Activated T-cell treated with anti-CD3 and anti-CD28 coated beads for 4 hours (primary cell): Measurements from ENCODE around the gene TNIK.
"Not testable (repeated sequence)": the region's sequence is repeated elsewhere in the genome, so short reads cannot be mapped to it uniquely, and the experiment has no call there.

ENCODE experiments used
- DNase-seq: peaks from one replicate; pipeline ENCODE4 v3.0.0-alpha.2; 2020

TNIK gene

DNA sequence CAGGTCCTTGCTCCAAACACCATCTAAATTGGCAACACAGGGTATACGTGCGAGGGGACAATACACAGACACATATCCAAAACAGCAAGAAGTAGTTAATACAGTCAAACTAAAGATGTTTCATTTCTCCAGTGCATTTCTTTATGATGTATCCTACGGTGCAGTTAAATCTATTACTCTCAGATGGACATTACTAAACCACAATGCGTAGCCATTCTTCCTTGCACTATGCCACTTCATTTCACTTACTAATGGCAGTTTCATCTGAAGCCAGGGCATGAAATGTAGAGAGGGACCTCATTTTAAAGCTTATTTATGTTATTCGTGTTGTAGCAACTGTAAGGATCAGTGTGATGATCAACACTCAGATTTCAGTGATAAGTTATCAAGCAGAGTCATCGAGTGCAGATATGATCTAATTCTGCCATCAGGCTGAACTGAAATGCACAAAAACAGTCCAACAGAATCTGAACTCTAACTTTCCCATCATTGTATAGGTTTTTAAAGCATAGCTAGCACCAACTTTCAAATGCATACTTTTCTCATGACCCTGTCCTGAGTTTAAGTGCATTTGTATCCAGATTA, 14.5 kb downstream of the TNIK start:
- DNase-seq: no peak

DNA sequence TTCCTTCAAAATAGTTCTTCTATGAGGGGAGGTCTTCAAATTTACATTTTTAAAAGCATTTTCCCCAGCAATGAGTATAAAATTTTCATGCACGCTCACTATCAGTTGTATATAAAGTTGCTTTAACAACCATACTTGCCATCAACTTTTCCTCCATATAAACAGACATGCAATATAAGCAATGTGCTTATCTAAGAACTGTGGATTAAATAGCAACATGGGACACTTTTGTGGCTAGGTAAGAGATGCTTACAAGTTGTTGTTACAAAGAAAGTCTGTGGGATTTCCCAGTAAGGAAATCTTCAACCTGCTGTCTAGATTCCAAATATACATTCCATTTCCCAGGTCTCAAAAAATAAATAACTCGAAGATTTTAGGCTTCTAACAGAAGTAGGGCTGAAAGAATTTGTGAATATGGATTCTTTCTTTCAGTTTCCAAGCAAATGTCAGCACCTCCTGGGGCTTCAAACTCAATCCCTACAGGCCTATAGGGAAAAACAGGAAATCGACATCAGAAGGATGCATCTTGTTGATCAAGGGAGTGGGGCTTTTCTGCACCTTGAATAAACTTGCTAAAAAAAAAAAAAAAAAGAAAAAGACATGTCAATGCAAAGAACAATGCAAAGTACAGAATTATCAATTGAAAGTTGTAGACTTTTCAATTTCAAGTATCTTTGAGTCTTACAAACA, 16.1 kb downstream of the TNIK start:
- no peak for DNase-seq

DNA sequence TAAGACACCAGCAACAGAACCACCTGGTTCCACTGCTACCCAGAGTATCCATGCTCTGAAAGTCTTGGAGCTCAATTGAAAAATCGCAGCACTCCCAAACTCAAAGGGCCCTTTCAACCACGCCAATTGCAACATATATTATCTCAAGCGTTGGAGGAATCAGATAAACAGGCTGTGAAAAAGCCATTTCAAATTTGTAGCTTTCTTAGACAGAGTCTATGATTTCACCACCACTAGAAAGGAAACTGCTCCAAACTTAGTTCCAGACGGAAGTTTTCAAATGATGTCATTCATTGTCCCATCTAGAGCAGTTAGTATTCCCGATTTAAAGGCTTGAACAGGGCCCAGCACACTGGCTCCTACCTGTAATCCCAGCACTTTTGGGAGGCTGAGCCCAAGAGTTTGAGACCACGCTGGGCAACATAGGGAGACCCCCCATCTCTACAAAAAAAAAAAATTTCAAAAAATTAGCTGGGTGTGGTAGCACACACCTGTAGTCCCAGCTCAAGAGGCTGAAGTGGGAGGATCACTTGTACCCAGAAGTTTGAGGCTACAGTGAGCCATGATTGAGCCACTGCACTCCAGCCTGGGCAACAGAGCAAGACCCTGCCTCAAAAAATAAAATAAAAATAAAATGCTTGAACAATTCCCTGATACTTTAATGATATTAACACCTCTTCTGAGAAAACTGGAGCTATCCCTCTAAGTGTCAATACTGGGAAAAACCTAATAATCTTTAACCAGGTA, 16.8 kb downstream of the TNIK start:
- DNase-seq: no peak

DNA sequence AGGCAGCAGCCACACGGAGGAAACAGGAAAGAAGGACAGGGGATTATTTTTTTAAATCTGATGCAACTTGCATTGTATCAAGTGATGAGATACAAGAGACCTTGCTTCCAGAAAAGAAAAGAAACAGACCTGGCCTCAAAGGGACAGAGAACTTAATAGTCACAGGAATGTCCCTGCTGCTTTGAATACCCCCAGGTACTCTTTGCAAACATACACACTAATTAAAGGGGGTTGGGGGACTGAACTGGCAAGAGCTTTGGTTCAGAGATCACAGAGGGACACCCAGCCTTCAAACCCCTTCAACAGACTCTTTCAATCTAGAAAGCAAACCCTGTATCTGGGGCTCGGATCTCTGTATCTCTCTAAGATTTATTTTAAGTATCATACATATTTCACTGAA, 18.0 kb downstream of the TNIK start:
- no peak for DNase-seq

DNA sequence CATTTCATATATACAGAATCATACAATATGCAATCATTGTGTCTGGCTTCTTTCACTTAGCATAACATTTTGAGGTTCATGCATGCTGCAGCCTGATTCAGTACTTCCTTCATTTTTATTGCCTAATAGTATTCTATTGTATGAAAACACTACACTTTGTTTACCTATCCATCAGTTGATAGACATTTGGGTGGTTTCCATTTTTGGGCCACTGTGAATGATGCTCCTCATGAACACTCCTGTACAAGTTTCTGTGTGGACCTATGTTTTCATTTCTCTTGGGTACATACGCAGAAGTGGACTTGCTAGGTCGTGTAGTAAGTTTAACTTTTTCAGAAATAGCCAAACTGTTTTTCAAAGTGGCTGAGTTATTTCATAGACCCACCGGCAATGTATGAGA, 18.8 kb downstream of the TNIK start:
- DNase-seq: no peak

DNA sequence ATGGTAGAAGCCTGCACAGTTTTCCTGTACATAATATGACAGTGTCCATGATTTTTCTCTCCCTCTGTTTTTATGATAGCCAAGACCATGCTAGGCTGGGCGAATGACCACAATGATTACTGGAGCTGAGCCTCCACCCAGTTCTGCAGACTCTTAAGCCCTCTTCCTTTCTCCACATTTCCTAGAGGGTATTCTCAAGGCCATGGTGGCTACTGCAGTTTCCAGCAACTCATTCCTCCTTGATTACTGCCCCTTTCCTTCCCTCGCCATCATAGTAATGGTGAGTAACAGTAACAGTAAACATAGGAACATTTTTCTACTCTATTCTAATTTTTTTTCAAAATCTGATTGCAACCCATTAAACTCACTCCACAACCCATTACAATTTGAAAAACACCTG, 20.2 kb downstream of the TNIK start:
- DNase-seq: no peak

DNA sequence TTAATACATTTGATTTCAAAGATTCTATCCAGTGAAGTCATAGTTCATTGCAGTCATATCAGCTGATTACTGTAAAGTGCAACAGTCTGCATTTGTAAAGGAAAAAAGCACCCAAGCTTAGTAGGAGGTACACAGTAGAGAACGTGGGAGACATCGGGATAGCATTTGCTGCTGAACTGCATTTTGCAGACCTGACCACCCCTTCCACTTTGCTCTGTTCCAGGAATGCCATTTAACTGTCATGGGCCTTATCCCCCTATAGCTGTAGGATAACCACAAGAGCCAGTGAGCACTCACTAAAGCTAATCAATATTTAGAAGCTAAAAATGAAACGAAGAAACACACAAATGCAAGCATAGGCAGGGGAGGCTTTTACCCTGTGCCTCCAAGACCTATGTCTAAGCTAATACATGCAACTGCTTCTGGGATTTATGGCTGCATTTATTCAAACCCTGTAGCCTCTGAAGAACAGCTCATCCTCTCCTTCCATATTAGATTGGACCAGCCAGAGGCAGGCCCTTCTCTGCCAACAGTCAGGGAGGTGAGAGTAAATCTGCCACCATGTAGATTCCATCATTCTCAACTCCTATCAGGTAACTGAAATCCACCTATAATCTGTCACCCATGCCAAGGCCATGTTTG, 23.0 kb downstream of the TNIK start:
- no peak for DNase-seq

DNA sequence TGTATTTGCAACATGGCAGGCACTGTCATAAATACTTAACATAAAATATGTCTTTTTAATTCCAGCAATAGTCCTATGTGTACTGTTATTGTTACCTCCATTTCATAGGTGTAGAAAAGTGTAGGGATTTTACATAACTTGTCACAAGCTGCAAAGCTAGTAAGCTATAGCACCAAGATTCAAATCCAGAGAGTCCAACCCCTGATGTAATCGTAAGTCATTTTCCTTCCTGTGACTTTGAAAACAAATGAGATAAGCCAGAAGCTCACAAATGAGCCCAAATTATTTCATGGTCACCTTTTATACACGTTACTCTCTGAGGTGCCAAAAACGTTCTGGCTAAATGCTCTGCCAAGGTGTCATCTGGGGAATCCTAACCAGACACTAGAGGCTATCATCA, 23.8 kb downstream of the TNIK start:
- no peak for DNase-seq

DNA sequence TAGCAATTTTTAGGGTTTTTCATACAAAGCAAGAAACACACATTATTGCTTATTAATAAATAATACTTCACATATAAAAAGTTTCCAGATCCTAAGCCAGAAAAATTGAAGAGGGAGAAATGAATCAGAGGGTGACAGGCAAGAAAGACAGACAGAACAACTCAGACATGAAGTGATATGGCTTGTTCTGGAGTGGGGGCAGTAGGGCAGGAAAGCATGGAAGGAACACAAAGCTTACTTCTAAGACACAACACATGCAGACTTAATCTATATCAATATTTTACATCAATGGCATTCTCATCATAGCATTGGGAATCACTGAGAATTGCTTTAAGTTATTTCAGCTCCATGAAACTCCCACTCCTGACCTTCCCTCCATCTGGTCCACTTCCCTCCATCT, 24.4 kb downstream of the TNIK start:
- no peak for DNase-seq

DNA sequence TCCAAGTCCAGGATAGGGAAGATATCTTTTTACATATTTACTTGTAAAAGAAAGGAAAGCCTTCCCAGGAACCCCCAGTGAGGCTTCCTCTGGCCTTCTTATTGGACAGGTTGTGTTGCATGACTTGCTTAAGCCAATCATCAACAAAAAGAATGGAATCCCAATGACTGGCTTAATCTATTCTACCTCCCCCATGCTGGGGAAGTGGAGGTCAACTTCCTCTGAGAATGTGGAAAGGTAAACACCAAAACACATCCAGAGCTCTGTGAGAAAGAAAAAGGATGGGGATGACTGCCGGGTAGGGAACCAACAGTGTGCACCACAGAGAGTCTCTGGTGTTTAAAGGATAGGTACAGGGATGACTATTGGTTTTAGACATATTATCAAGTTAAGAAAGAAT, 25.1 kb downstream of the TNIK start:
- DNase-seq: no peak

DNA sequence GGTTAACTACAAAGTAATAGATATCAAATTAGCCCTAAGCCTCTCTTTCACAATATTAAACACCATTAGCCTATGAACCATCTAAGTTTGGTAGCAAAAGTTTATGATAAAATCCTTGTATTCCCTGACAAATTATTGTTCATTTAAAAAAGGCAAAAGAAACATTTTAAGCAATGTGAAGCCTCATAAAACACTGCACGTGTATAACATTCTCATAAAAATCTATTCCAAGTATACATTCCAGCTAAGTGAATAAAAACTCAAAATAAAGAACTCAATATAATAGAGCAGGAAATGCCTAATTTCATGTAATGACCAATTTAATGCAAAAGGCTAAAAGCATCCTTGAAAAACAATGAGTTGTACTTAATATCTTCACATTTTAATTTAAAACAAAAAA, 27.7 kb downstream of the TNIK start:
- no peak for DNase-seq

DNA sequence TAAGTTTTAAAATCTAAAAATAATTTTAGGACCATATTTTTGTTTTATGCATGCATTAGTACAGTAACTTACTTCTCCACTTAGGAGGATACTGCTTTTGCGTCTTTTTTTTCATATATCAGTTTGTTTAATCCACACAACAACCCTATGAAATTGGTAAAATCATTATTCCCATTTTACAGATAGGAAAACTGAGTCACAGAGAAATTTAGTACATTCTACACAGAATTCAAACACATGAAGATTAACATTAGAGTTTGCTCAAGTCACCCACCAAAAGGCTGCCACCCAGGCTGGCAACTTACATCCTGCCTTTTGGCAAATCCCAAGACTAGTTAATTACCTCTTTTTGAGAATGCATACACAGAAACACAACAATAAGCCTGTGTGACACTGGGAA, 28.7 kb downstream of the TNIK start:
- DNase-seq: no peak

DNA sequence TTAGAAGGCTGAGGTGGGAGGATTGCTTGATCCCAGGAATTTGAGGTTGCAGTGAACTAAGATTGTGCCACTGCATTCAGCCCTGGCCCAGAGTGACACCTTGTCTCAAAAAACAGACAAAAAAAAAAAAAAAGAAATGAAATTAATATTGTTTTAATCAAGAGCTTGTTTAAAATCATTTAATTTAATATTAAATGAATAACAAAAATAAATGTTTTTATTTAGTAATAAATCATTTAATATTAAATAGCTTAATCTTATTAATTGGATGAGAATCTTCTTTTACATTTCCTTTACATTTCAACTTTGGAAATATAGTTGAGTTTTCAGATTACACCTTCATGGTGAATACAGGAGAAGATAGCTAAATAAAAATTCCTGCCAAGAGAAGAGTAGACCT, 29.7 kb downstream of the TNIK start:
- no peak for DNase-seq

DNA sequence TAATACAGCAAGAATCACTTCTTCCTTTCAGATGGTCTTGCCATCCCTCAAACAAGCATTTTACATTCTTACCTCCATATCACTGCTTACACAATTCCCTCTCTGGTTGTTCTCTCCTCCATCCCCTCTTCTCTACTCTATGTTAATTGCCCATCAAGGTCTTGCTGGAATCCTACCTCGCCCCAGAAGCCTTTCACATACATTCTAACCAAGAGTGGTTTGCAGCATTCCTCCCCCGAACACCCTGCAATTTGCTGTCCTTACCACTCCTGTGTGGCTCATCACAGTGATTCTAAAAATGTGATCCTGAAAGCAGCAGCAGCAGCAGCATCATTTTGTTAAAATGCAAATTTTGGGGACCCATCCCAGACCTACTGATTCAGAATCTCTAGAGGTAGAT, 30.6 kb downstream of the TNIK start:
- no peak for DNase-seq

DNA sequence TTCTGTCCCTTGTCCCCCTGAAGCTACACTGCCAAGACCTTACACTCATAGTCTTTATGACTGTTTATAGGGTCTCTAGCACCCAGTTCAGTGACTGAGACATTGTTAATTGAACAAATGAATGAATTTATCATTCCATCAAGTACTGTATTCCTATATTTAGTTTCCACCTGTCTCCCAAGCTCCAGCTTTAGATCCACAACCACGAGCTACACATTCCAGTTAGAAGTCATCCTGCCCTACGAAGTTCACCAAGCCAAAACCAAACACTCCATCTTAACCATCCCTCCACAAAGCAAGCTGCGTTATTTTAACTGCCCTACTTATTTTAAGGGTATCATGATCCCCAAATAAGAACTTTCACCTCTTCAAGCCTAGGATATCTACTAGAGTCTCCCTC, 31.3 kb downstream of the TNIK start:
- no peak for DNase-seq

DNA sequence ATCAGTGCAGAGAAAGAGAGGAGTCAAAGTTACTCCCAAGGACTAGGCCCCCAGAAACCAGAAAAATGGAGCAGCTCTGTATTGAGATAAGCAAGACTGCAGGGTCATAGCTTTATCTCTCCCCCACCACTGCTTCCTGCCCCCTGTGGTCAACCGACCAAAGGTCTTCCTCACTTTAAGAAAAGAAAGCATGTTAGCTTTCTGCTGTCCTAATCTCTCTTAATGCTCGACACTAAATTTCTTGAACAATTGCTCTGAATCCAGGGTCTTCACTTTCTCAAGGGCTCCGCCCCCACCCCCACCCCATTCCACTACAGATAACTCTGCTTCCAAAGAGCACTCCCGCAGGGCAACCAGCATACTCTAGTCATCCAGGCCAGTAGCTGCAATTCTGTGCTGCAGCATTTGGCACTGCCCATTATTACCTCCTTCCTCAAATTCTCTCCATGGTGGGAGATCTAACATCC, 31.9 kb downstream of the TNIK start:
- DNase-seq: no peak

DNA sequence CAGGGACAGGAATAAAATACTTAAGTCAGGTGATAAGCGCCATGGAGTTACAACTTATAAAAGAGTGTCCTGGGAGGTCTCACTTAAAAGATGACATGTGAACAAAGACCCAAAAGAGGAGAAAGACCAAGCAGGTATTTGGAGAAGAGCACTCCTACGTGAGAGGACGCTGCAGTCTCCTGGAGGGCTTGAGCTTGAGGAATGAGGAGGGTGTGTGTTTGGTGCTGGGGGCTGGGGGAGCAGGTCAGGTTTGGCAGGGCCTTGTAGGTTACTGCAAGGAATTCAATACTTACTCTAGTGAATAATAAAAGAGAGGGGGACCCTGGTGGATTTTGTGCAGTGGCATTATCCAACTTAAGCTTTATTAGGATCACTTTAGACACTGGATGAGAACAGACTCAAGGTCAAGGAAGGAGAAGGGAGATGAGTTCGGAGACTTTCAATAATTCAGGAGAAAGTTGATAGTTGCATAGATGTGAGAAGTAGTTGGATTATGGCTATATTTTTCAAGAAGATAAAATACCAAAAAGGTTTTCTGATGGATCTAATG, 32.4 kb downstream of the TNIK start:
- no peak for DNase-seq

DNA sequence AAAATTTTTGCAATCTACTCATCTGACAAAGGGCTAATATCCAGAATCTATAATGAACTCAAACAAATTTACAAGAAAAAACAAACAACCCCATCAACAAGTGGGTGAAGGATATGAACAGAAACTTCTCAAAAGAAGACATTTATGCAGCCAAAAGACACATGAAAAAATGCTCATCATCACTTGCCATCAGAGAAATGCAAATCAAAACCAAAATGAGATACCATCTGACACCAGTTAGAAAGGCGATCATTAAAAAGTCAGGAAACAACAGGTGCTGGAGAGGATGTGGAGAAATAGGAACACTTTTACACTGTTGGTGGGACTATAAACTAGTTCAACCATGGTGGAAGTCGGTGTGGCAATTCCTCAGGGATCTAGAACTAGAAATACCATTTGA, 36.1 kb downstream of the TNIK start:
- DNase-seq: not testable (repeated sequence)

DNA sequence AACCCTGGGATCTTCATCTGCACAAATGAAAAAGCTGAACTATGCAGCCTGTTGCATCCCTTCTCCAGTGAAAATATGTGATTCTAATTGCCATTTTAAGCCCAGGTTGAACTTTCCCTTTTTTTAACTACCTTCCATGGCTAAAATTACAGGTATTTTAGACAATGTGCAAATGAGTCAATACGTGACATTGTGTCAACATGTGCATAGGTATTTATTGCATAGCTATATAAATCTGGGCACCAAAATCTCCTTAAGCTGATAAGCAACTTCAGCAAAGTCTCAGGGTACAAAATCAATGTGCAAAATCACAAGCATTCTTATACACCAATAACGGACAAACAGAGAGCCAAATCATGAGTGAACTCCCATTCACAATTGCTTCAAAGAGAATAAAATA, 37.4 kb downstream of the TNIK start:
- DNase-seq: not testable (repeated sequence)

DNA sequence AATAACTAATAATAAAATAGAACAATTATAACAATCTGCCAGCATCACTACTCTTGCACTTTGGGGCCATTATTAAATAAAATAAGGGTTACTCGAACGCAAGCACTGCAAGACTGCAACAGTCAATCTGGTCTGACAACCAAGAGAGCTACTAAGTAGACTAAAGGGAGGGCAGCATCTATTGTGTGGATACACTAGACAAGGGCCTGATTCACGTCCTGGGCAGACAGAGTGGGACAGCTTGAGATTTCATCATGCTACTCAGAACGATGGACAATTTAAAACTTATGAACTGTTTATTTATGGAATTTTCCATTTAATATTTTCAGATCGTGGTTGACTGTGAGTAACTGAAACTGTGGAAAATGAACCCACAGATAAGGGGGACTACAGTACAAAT, 39.5 kb downstream of the TNIK start:
- DNase-seq: no peak

DNA sequence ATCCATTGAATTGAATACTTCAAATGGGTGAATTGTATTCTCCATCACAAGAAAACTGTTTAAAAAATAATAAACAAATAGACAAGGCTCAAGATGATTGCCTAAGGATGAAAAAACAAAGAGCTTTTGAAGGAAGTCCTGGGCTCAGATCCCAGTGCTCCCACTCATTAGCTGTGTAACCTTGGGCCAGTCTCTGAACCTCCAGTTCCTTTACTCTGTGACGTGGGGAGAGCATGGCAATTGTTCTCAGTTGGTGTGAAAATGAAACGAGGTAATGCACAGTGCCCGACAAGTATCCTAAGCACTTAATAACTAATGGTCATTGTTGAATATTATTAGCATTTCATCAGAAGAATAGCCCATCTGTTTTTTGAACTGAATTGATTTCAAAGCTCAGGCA, 40.7 kb downstream of the TNIK start:
- DNase-seq: no peak

DNA sequence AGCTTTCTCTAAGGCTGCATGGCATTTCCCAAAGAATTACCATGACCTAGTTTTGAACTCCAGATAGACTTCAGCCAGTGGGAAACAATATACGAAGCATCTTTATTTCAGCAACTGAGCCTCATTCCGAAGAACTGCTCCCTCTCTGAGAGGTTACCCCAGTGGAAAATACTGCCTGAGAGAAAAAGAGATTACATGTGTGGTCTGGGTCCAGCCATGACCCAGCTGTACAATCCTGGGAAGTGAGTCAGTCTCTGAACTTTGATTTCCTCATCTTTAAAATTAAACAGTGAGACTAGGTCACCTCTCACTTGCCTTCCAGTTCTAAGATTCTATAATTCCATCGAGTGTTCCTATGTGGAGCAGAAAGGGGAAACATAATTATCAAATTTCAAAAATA, 42.4 kb downstream of the TNIK start:
- no peak for DNase-seq

DNA sequence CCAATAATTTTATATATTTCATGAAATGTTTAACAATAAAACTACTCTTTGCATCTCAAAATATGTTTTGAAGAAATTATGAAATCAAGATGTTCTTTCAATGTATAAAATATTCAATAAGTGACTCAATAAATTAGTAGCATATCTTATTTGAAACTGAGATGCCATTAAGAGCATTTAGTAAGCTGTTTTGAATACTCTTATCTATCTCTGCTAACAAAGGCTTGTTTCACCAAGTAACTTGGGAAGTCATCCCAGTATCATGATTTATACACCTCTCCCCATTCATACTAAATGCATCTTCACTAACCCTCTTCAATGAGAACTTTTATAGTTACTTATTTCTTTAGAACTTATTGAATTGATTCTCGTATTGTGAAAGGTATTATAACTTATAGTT, 43.1 kb downstream of the TNIK start:
- DNase-seq: no peak

DNA sequence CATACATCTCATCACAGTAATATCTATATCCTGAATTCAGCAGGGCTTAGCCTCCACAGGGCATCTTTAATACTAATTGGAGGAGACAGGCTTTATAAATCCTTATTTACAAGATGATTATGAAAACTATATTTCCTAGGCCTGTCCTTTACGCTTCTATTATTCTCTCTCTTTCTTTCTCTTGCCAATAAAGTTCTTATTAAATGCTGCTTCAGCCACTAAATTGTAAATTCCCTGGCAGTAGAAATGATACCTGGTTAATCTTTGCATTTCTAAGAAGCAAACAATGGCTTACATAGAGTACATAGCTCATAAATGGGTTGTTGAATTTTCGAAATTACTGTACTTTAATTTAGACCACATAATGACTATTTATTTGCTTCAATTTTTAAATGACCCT, 43.5 kb downstream of the TNIK start:
- no peak for DNase-seq
